Measurements from ENCODE around the gene SPAG17. TPM values are rescaled to one million over a fixed set of nuclear protein-coding genes. Genes with fewer than 3 reads are reported as not detected.

SPAG17 gene
- total RNA-seq, 1 experiment from 2014 or later, result 0.52 TPM

GRCh38 chr1:118075116-118075515 lies 109.9 kb downstream of the SPAG17 start (continued):
- TF ChIP-seq, protein P1, sequence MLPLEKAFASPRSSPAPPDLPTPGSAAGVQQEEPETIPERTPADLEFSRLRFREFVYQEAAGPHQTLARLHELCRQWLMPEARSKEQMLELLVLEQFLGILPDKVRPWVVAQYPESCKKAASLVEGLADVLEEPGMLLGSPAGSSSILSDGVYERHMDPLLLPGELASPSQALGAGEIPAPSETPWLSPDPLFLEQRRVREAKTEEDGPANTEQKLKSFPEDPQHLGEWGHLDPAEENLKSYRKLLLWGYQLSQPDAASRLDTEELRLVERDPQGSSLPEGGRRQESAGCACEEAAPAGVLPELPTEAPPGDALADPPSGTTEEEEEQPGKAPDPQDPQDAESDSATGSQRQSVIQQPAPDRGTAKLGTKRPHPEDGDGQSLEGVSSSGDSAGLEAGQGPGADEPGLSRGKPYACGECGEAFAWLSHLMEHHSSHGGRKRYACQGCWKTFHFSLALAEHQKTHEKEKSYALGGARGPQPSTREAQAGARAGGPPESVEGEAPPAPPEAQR (CRISPR knock-in tag; IDR thresholded peaks at IDR 0.05), result no peak
- TF ChIP-seq NFE2L1 (CRISPR knock-in tag; IDR thresholded peaks at IDR 0.05) (no peak), CBFB (CRISPR knock-in tag; IDR thresholded peaks at IDR 0.05; ENCODE audit: low read depth) (no peak), ETV6 (CRISPR knock-in tag; IDR thresholded peaks at IDR 0.05) (no peak), RELA (CRISPR knock-in tag; IDR thresholded peaks at IDR 0.05; ENCODE audit: borderline replicate concordance) (no peak), NFATC4 (CRISPR knock-in tag; IDR thresholded peaks at IDR 0.05) (no peak), SP1 (CRISPR knock-in tag; conservative IDR thresholded peaks at IDR 0.05) (no peak), E2F4 (CRISPR knock-in tag; IDR thresholded peaks at IDR 0.05; ENCODE audit: borderline replicate concordance, low read depth) (no peak)

GRCh38 chr1:118073648-118074435 lies 111.2 kb downstream of the SPAG17 start:
- DNase-seq (ENCODE audit: low spot score), result no peak
- no peak for ATAC-seq
- H3K36me3 Mint-ChIP-seq, result no peaks in the 10 kb centered on the region
- H3K27me3 Mint-ChIP-seq (ENCODE audit: low read depth), result no peaks in the 10 kb centered on the region
- TF ChIP-seq, protein P2, sequence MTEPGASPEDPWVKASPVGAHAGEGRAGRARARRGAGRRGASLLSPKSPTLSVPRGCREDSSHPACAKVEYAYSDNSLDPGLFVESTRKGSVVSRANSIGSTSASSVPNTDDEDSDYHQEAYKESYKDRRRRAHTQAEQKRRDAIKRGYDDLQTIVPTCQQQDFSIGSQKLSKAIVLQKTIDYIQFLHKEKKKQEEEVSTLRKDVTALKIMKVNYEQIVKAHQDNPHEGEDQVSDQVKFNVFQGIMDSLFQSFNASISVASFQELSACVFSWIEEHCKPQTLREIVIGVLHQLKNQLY (CRISPR knock-in tag; IDR thresholded peaks at IDR 0.05), result no peak
- no peak for TF ChIP-seq ZNF138 (CRISPR knock-in tag; conservative IDR thresholded peaks at IDR 0.05)
- no peak for TF ChIP-seq TCF7 (CRISPR knock-in tag; IDR thresholded peaks at IDR 0.05; ENCODE audit: low read depth)
- TF ChIP-seq ZNF263 (CRISPR knock-in tag; IDR thresholded peaks at IDR 0.05; ENCODE audit: low read depth), result no peak
- TF ChIP-seq RORB (CRISPR knock-in tag; IDR thresholded peaks at IDR 0.05), result no peak
- TF ChIP-seq HMGA2 (CRISPR knock-in tag; IDR thresholded peaks at IDR 0.05), result no peak
- no peak for TF ChIP-seq ZNF219 (CRISPR knock-in tag; IDR thresholded peaks at IDR 0.05; ENCODE audit: borderline replicate concordance)
- TF ChIP-seq USF2 (CRISPR knock-in tag; IDR thresholded peaks at IDR 0.05), result no peak
- no peak for TF ChIP-seq JAZF1 (CRISPR knock-in tag; IDR thresholded peaks at IDR 0.05)
- no peak for TF ChIP-seq EMX1 (CRISPR knock-in tag; IDR thresholded peaks at IDR 0.05)
- TF ChIP-seq ZNF423 (CRISPR knock-in tag; IDR thresholded peaks at IDR 0.05), result no peak
- no peak for TF ChIP-seq PRDM15 (CRISPR knock-in tag; IDR thresholded peaks at IDR 0.05)
- H3K9me3 Mint-ChIP-seq, result no peaks in the 10 kb centered on the region
- H3K4me1 Mint-ChIP-seq, result peaks cover 39% of the 10 kb centered on the region
- no peak overlapping the region for H3K27ac Mint-ChIP-seq
- no peak overlapping the region for H3K4me3 Mint-ChIP-seq
- CTCF ChIA-PET, result no interaction called here
- POLR2A ChIA-PET, result interaction anchor here (0.6 kb wide), 1 partner anchor 55 kb away, joined by 3 read pairs; no protein-coding TSS in a partner anchor

Data from WTC11 (cell line).